SH-SY5Y (cell line): Measurements from ENCODE around the gene KRTAP5-4.

Experiments
- GATA2 ChIP-seq: IDR thresholded peaks from 2 replicates; pipeline ENCODE4 v1.6.1; 2011; ENCODE audit warnings: mild to moderate bottlenecking, low read depth, low read length
- GATA3 ChIP-seq: IDR thresholded peaks from 2 replicates; pipeline ENCODE4 v1.6.1; 2011; ENCODE audit warnings: low read depth, mild to moderate bottlenecking, low read length, moderate library complexity

DNA sequence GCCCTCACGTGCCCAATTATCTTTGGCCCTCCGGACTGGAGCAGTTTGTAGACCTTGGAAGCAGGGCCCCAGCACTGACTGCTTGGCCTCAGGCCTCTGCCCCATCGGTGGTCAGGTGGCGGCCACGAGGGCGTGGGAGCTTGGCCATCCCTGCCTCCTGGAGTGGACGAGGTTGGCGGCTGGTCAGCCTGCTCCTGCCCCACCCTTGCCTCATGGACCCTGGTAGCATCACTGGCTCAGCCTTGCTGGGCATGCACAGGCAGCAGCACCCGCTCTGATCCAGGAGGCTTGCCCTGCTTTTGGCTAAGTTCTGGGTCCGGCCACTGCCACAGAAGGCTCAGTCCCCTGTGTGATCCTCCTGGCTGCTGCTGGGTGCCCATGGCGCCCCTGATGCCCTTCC, 17.8 kb downstream of the KRTAP5-4 start:
- TF ChIP-seq GATA3 (no peak), GATA2 (no peak)
